ENCODE results near the gene TACC3.

TACC3 gene

GRCh38 chr4:1749370-1749769, 28.0 kb downstream of the TACC3 start:
- Histone ChIP-seq H3K36me3 (ENCODE audit: control insufficient read depth, insufficient read depth, low read length) (peaks cover 9% of the 10 kb centered on the region), H3K27ac (ENCODE audit: low read depth, low read length) (no peak overlapping the region), H3K4me3 (ENCODE audit: low read depth, low read length) (no peak overlapping the region), H3K4me1 (ENCODE audit: control insufficient read depth, insufficient read depth, low read length) (no peaks in the 10 kb centered on the region; the same call in 1 of the 2 replicates), H3K27me3 (ENCODE audit: control insufficient read depth, insufficient read depth, low read length) (no peaks in the 10 kb centered on the region), H3K9ac (ENCODE audit: low read depth, low read length) (no peak overlapping the region), H3K9me3 (ENCODE audit: control insufficient read depth, insufficient read depth, low read length) (no peaks in the 10 kb centered on the region)

GRCh38 chr4:1749826-1750225, 28.5 kb downstream of the TACC3 start:
- Histone ChIP-seq H3K27me3 (ENCODE audit: control insufficient read depth, insufficient read depth, low read length) (no peaks in the 10 kb centered on the region), H3K9ac (ENCODE audit: low read depth, low read length) (no peak overlapping the region), H3K4me1 (ENCODE audit: control insufficient read depth, insufficient read depth, low read length) (no peaks in the 10 kb centered on the region; the same call in 1 of the 2 replicates)

GRCh38 chr4:1750381-1751154, 29.2 kb downstream of the TACC3 start:
- H3K9me3 ChIP-seq (ENCODE audit: control insufficient read depth, insufficient read depth, low read length) = no peaks in the 10 kb centered on the region
- no peak overlapping the region for H3K9ac ChIP-seq (ENCODE audit: low read depth, low read length)
- no peak overlapping the region for H3K4me3 ChIP-seq (ENCODE audit: low read depth, low read length)
- no peaks in the 10 kb centered on the region for H3K36me3 ChIP-seq (ENCODE audit: control insufficient read depth, insufficient read depth, low read length)
- no peak overlapping the region for H3K27ac ChIP-seq (ENCODE audit: low read depth, low read length)
- H3K27me3 ChIP-seq (ENCODE audit: control insufficient read depth, insufficient read depth, low read length) = no peaks in the 10 kb centered on the region
- no peaks in the 10 kb centered on the region; the same call in 1 of the 2 replicates for H3K4me1 ChIP-seq (ENCODE audit: control insufficient read depth, insufficient read depth, low read length)

More at GRCh38 chr4:1749826-1750225, 28.5 kb downstream of the TACC3 start:
- no peak overlapping the region for H3K27ac ChIP-seq (ENCODE audit: low read depth, low read length)
- no peak overlapping the region for H3K4me3 ChIP-seq (ENCODE audit: low read depth, low read length)
- no peaks in the 10 kb centered on the region for H3K9me3 ChIP-seq (ENCODE audit: control insufficient read depth, insufficient read depth, low read length)
- H3K36me3 ChIP-seq (ENCODE audit: control insufficient read depth, insufficient read depth, low read length) = peaks cover 5% of the 10 kb centered on the region

- Histone ChIP-seq H3K9me3 (ENCODE audit: control insufficient read depth, insufficient read depth, low read length) (no peaks in the 10 kb centered on the region), H3K4me1 (ENCODE audit: control insufficient read depth, insufficient read depth, low read length) (no peaks in the 10 kb centered on the region; the same call in 1 of the 2 replicates), H3K9ac (ENCODE audit: low read depth, low read length) (no peak overlapping the region), H3K27ac (ENCODE audit: low read depth, low read length) (no peak overlapping the region), H3K27me3 (ENCODE audit: control insufficient read depth, insufficient read depth, low read length) (no peaks in the 10 kb centered on the region), H3K36me3 (ENCODE audit: control insufficient read depth, insufficient read depth, low read length) (no peaks in the 10 kb centered on the region), H3K4me3 (ENCODE audit: low read depth, low read length) (no peak overlapping the region)
These were observed 30.0 kb downstream of the TACC3 start for GRCh38 chr4:1751155-1751918.

- Histone ChIP-seq H3K4me1 (ENCODE audit: control insufficient read depth, insufficient read depth, low read length) (no peaks in the 10 kb centered on the region; the same call in 1 of the 2 replicates), H3K27ac (ENCODE audit: low read depth, low read length) (no peak overlapping the region), H3K9ac (ENCODE audit: low read depth, low read length) (no peak overlapping the region), H3K9me3 (ENCODE audit: control insufficient read depth, insufficient read depth, low read length) (no peaks in the 10 kb centered on the region), H3K4me3 (ENCODE audit: low read depth, low read length) (no peak overlapping the region), H3K36me3 (ENCODE audit: control insufficient read depth, insufficient read depth, low read length) (no peaks in the 10 kb centered on the region), H3K27me3 (ENCODE audit: control insufficient read depth, insufficient read depth, low read length) (no peaks in the 10 kb centered on the region)
These were observed 30.6 kb downstream of the TACC3 start for GRCh38 chr4:1751919-1752283.

GRCh38 chr4:1752284-1753041, 31.1 kb downstream of the TACC3 start:
- Histone ChIP-seq H3K27ac (ENCODE audit: low read depth, low read length) (no peak overlapping the region), H3K4me1 (ENCODE audit: control insufficient read depth, insufficient read depth, low read length) (no peaks in the 10 kb centered on the region; the same call in 1 of the 2 replicates), H3K9ac (ENCODE audit: low read depth, low read length) (no peak overlapping the region), H3K27me3 (ENCODE audit: control insufficient read depth, insufficient read depth, low read length) (no peaks in the 10 kb centered on the region), H3K4me3 (ENCODE audit: low read depth, low read length) (no peak overlapping the region), H3K9me3 (ENCODE audit: control insufficient read depth, insufficient read depth, low read length) (no peaks in the 10 kb centered on the region), H3K36me3 (ENCODE audit: control insufficient read depth, insufficient read depth, low read length) (no peaks in the 10 kb centered on the region)

- no peaks in the 10 kb centered on the region for H3K27me3 ChIP-seq (ENCODE audit: control insufficient read depth, insufficient read depth, low read length)
- H3K4me1 ChIP-seq (ENCODE audit: control insufficient read depth, insufficient read depth, low read length) = no peaks in the 10 kb centered on the region; the same call in 1 of the 2 replicates
- H3K27ac ChIP-seq (ENCODE audit: low read depth, low read length) = no peak overlapping the region
- H3K9ac ChIP-seq (ENCODE audit: low read depth, low read length) = no peak overlapping the region
- no peak overlapping the region for H3K4me3 ChIP-seq (ENCODE audit: low read depth, low read length)
- no peaks in the 10 kb centered on the region for H3K36me3 ChIP-seq (ENCODE audit: control insufficient read depth, insufficient read depth, low read length)
- no peaks in the 10 kb centered on the region for H3K9me3 ChIP-seq (ENCODE audit: control insufficient read depth, insufficient read depth, low read length)
These were observed 32.0 kb downstream of the TACC3 start for GRCh38 chr4:1753294-1753696.

- H3K9ac ChIP-seq (ENCODE audit: low read depth, low read length) = no peak overlapping the region
- no peak overlapping the region for H3K27ac ChIP-seq (ENCODE audit: low read depth, low read length)
- no peaks in the 10 kb centered on the region for H3K9me3 ChIP-seq (ENCODE audit: control insufficient read depth, insufficient read depth, low read length)
- H3K36me3 ChIP-seq (ENCODE audit: control insufficient read depth, insufficient read depth, low read length) = no peaks in the 10 kb centered on the region
- no peaks in the 10 kb centered on the region for H3K27me3 ChIP-seq (ENCODE audit: control insufficient read depth, insufficient read depth, low read length)
- no peaks in the 10 kb centered on the region; the same call in 1 of the 2 replicates for H3K4me1 ChIP-seq (ENCODE audit: control insufficient read depth, insufficient read depth, low read length)
- H3K4me3 ChIP-seq (ENCODE audit: low read depth, low read length) = no peak overlapping the region
These were observed 32.5 kb downstream of the TACC3 start for GRCh38 chr4:1753697-1754311.

- Histone ChIP-seq H3K9me3 (ENCODE audit: control insufficient read depth, insufficient read depth, low read length) (no peaks in the 10 kb centered on the region), H3K9ac (ENCODE audit: low read depth, low read length) (no peak overlapping the region), H3K27me3 (ENCODE audit: control insufficient read depth, insufficient read depth, low read length) (no peaks in the 10 kb centered on the region), H3K36me3 (ENCODE audit: control insufficient read depth, insufficient read depth, low read length) (no peaks in the 10 kb centered on the region), H3K4me1 (ENCODE audit: control insufficient read depth, insufficient read depth, low read length) (no peaks in the 10 kb centered on the region; the same call in 1 of the 2 replicates), H3K4me3 (ENCODE audit: low read depth, low read length) (no peak overlapping the region), H3K27ac (ENCODE audit: low read depth, low read length) (no peak overlapping the region)
These were observed 33.0 kb downstream of the TACC3 start for GRCh38 chr4:1754336-1754735.

GRCh38 chr4:1755297-1755696, 34.0 kb downstream of the TACC3 start:
- no peak overlapping the region for H3K27ac ChIP-seq (ENCODE audit: low read depth, low read length)
- no peaks in the 10 kb centered on the region for H3K9me3 ChIP-seq (ENCODE audit: control insufficient read depth, insufficient read depth, low read length)
- H3K9ac ChIP-seq (ENCODE audit: low read depth, low read length) = no peak overlapping the region
- H3K27me3 ChIP-seq (ENCODE audit: control insufficient read depth, insufficient read depth, low read length) = no peaks in the 10 kb centered on the region
- H3K4me3 ChIP-seq (ENCODE audit: low read depth, low read length) = no peak overlapping the region
- H3K36me3 ChIP-seq (ENCODE audit: control insufficient read depth, insufficient read depth, low read length) = no peaks in the 10 kb centered on the region
- no peaks in the 10 kb centered on the region; the same call in 1 of the 2 replicates for H3K4me1 ChIP-seq (ENCODE audit: control insufficient read depth, insufficient read depth, low read length)
